Measurements from ENCODE around the gene VENTX. TPM values are rescaled to one million over a fixed set of nuclear protein-coding genes. Genes with fewer than 3 reads are reported as not detected.
"Not testable (repeated sequence)": the region's sequence is repeated elsewhere in the genome, so short reads cannot be mapped to it uniquely, and the experiment has no call there.

Gene VENTX
- total RNA-seq, 1 donor from 2014 or later, result not detected

DNA sequence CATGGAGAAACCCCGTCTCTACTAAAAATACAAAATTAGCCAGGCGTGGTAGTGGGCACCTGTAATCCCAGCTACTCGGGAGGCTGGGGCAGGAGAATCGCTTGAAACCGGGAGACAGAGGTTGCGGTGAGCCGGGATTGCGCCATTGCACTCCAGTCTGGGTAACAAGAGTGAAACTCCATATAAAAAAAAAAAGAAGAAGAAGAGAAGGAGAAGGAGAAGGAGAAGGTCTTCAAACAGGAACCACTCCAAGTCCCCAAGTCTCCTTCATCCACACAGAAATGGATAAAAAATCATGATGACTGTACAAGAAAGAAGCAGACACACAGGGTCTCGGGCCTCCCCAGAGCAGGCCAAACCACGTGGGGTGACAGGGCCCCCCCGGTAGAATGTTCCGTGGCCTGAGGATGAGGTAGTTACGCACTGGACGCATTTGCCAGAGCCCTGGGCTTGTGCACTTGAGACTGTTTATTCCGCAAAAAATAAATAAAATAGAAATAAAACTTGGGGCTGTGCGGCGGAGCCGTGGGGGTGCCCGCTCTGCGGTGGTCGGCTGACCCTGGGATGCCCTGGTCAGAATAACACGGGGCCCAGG lies 15.8 kb downstream of the VENTX start:
- intact Hi-C loops (cut with micrococcal nuclease), result no loop called here

DNA sequence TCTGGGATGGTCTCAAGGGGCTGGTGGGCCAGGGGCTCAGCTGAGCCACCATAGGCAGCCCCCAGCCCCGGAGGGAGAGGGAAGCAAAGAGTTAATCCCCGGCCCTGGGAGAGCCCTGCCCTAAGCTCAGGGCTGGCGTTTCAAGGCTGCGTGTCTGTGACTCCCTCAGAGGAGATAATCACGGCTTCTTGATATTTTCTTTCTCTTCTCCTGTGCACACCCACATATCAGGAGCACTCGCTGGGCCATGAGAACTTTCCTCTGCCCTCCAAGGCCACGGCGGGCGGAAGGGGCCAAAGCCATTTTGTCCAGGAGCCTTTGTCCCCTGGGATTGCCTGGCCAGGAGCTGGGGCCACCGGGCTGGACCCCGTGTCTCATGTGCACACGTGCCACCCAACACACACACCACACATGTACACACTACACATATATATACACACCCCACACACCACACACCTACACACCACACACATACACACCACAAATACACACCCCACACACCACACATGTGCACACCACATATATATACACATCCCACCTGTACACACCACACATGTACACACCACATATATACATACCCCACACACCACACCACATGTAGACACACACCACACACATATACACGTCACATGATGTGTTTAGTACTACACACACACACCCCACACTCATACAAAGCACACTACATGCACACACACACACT lies 16.9 kb downstream of the VENTX start:
- intact Hi-C loops (cut with micrococcal nuclease), result no loop called here

DNA sequence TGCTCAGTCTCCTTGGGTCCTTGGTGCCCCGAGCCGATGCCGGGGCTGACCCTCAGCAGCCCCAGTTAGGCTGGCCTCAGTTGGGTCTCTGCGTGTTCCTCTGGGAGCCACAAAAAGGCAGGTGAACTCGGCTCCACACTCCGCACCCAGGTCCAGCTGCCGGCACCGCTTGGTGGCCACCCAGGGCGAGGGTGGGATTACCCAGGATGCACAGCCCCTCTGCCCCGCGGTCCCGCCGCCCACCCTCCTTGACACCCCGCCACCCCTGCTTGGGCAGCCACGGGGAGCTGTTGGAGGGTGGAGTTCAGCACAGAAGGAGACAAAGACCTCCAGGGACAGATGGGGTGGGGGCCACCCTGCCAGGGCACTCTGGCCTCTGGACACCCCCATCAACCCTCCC lies 17.7 kb downstream of the VENTX start:
- intact Hi-C loops (cut with micrococcal nuclease), result no loop called here

DNA sequence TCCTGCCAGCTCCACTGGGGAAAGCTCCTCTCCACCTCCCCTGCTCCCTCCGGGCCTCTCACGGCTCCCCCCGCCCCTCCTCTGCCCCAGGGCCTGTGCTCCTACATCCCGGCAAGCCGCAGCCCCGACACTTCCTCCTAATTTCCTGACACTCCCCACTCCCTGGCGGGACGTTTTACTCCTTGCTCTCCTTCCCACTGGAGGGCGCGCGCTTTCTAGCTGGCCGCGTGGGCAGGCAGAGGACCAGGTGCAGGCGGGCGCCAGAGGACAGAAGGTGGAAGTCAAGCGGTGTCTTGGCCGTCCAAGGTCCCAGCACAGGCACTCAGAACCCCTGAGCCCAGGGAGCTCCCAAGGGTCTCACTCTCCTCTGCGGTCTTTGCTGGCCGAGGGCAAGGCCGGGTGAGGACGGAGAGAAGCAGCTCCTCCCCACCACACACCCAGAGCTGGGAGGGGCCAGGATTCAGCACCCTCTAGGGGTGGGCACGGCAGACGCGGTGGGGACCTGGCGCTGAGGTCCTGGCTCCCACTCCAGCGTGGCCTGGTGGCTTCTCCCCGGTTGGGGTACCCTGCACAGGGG lies 19.9 kb downstream of the VENTX start:
- intact Hi-C loops (cut with micrococcal nuclease), result no loop called here

DNA sequence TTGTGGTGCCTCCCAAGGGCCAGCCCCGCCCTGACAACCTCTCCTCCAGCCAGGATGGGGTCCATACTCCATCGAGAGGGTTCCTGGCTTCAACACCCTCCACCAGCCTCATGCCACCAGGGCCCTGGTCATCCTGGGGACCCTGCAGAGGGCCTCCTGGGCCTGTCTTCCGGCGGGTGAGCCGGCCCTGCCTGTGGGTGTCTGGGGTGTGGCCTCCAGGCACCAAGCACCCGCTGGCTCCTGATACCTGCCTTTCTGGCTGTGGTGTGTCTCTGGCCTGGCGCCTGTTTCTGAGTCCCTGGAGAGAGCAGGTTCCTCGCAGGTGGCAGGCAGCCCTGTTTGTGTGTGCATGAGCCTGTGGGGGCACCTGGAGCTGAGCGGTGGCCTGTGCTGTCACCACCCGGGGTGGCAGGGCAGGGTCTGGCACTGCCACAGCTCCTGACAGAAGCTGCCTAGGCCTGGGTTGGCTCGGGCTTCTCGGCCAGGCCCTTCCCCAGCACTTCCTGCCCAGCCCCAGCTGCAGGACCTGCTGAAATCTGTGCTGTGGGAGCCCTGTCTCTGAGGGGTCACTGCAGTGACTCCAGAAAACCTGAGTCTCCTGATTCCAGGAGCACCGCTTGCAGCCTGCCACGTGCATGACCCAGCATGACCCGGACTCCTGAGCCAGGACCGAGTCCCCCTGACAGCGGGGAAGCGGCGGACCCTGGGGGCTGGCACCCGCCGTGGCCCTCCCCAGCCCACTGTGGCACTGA lies 20.6 kb downstream of the VENTX start:
- intact Hi-C loops (cut with micrococcal nuclease), result no loop called here

DNA sequence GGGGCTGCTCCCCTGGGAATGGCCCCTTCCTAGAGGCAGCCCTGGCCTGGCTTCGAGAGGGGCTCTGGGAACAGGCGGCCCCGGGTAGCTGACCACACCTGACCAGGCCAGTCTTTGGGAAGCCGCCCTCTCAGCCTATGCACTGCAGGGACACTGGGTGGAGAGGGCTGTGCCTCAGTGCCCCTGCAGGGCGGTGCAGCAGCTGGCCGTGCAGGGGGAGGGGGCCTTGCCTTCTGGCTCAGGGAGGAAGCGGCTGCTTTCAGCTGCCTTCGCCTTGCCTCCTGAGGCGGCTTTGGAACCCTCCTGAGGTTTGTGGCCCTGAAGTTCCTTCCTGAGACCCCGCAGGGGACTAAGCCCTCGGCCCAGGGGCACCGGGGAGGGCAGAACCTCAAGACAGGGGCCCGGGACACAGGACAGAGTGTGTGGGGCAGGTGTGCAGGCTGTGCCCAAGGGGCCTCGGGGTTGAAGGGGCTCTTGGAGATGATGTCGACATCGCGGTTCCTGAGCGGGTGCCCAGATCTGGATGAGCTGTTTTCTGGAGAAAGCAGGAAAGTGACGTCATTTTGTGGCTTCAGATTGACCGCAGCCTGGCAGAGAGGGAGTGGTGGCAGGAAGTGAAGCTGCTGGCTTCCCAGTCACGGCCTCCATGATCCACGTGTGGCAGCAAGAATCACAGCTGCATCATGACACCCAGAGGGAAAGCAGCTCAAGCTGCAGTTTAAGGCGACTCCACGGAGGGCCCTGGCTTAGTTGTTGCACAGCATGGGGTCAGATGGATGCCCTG lies 21.4 kb downstream of the VENTX start:
- intact Hi-C loops (cut with micrococcal nuclease), result loop anchor here (1.0 kb wide), 2 partner anchors 16 to 50 kb away; no protein-coding TSS in a partner anchor

DNA sequence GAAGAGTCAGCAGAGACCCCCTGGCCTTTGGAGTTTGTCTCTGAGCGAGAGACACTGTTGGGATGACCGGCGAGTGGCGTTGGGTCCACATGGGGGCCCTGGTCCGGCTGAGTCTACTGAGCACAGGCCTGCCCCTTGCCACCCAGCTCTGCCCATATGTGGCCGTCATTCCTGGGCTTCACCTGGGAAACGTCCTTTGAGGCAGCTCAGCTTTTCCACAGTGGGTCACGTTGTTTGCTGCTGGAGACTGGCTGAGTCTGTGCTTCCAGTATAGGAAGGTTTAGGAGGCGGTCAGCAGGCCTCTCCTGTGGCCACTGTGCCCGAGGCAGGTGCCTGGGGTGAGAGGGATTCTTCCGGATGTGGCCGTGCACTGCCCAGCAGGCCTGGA lies 21.9 kb downstream of the VENTX start:
- intact Hi-C loops (cut with micrococcal nuclease), result loop anchor here (1.0 kb wide), 2 partner anchors 16 to 50 kb away; no protein-coding TSS in a partner anchor

DNA sequence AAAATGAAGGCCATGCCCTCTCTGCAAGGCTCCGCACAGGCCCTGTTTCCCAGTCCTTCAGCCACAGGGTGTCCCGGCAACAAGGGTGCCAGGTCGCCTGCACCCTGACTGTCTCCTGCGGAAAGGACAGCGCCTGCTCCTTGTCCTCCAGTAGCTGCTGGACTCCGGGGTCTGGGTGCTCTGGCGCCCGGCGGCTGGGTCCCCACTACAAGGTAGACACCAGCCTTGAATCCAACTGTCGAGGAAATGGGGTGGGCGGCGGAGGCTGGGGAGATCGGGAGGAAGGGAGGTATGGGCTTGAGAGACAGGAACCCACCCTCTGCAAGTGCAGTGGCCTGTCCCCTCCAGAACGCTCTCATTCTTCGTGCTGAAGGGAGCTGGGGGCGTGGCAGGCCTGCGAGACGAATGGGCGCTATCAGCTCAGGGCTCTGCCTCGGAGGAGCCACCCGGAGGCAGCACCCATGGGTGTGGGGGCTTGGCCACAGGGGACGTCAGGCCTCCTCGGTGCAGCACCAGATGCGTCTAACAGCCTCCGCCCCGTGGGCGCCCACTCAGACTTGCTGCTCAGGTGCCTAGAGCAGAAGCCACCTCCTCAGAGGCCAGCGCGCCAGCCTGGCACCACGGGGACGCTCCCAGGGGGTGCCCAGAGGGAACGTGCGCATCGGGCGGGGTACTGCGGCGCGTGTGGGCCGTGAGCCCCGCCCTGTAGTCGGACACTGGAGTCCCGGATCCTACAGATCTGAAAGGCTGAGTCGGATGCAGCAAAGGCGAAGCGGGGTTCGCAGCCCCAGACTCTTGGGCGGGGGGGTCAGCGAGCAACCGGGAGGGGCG lies 23.5 kb downstream of the VENTX start:
- intact Hi-C loops (cut with micrococcal nuclease), result loop anchor here (5.0 kb wide), 3 partner anchors 131 to 929 kb away; partner anchors contain the start of genes INPP5A, LRRC27 and MTG1

DNA sequence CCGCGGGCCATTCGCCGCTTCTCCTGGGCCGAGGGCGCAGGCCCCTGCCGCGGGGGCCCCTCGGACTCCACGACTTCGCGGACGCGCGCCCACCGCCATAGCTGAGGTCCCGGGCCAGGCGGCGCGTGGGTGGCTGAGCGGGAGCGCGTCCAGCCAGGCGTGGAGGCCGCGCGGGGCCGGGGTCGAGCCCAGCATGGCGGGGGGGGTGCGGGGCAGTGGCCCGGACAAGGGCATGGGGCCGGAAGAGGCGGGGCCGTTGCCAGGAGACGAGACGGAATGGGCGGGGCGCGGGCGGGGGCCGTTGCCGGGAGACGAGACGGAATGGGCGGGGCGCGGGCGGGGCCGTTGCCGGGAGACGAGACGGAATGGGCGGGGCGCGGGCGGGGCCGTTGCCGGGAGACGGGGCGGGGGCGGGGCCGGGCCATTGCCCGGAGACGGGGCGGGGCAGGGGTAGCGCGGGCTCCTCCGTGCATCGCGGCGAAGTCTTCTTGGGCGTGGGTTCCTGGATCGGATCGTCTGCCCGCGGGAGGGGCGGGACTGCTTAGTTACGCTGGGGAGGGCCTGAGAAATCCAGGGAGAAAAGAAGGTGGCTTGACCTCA lies 24.2 kb downstream of the VENTX start:
- intact Hi-C loops (cut with micrococcal nuclease), result loop anchor here (5.0 kb wide), 3 partner anchors 130 to 930 kb away; partner anchors contain the start of genes INPP5A, LRRC27 and MTG1

DNA sequence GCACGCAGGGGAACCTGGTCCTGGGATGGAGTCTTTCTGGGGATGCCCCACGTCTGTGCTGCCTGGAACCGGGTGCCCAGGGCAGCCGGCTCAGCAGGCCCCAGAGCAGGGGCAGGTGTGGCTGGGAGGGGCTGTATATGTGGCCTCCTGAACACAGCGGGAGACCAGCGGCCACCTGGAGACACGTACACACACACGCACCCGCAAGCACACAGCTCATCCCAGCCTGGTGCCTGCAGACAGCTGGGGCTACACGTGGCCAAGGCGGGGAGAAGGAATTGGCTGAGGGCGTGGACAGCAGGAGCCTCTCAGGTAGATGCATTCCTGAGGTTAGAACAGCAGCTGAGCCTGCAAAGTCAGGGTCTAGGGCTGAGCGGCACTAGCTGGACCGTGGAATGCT lies 25.0 kb downstream of the VENTX start:
- intact Hi-C loops (cut with micrococcal nuclease), result loop anchor here (5.0 kb wide), 3 partner anchors 130 to 930 kb away; partner anchors contain the start of genes INPP5A, LRRC27 and MTG1

DNA sequence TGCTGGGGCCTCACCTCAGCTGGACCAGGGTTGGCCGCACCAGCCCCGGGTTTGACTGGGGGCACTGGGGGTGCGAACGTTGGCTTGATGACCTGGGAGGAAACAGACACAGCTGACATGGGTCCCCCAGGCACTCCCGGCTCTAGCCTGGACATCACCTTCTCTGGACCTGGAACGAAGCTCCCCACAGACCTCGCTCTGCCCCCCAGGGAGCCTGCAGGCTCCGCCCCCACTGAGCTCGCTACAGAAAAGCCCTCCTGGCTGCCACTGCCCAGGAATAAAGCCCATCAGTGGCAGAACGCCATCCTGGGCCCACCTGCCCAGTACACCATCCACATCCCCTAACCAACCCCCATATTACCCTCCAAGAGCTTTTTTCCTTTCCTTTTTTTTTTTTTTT lies 26.0 kb downstream of the VENTX start:
- intact Hi-C loops (cut with micrococcal nuclease), result loop anchor here (1.0 to 5.0 kb wide), 4 partner anchors 12 to 931 kb away; partner anchors contain the start of genes INPP5A, LRRC27 and MTG1

DNA sequence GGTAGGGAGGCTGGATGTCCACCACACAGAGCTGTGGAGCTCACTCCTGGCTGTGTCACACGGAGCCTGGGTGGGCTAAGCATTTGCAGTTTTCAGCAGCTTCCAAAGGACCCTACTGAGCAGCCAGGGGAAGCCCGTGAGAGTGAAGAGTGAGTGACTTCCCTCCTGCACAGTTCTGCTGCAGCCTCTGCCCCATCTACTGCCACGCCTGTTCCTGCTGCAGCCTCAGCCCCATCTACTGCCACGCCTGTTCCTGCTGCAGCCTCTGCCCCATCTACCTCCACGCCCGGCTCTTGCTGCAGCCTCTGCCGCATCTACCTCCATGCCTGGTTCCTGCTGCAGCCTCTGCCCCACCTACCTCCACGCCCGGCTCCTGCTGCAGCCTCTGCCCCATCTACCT lies 26.8 kb downstream of the VENTX start:
- intact Hi-C loops (cut with micrococcal nuclease), result loop anchor here (1.0 to 5.0 kb wide), 4 partner anchors 11 to 932 kb away; partner anchors contain the start of genes INPP5A, LRRC27 and MTG1

DNA sequence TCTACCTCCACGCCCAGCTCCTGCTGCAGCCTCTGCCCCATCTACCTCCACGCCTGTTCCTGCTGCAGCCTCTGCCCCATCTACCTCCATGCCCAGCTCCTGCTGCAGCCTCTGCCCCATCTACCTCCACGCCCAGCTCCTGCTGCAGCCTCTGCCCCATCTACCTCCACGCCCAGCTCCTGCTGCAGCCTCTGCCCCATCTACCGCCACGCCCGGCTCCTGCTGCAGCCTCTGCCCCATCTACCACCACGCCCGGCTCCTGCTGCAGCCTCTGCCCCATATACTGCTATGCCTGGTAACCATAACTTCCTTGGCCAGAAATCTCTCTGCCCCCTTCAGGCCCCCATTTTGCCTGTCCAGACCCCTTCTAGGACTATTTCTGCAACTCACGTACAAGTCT lies 27.4 kb downstream of the VENTX start:
- intact Hi-C loops (cut with micrococcal nuclease), result not testable (repeated sequence)

DNA sequence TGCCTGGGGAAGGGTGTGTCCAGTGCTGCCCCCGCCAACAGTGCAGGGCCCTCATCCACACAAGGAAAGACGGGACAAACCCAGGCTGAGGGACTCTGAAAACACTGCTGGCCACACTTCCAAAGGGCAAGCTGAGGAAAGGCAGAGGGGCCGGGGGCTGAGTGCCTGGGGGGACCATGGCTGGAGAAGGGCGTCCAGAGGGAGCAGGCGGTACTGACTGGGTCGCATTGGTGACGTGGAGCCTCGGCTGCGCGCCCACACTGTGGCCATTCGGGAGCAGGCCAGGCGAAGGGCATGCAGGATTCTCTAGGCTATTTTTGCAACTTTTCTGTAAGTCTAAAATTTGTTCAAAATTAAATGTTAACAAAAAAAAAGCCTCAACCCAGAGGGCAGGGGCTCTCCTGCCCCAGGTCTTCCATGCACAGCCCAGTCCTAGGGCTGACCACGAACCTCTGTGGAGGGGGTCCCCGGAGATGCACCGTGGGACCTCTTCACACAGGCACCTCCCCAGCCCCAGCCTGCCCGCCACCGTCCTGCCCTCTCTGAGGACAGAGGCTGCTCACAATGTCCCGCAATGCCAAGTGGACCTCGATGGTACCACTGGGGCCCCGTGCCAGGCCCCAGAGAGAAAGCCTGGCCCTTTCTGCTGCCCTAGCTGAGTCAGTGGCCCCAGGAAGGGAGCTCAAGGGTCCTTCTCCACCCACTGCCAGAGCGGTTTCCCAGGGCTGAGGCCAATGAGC lies 28.6 kb downstream of the VENTX start:
- intact Hi-C loops (cut with micrococcal nuclease), result no loop called here

DNA sequence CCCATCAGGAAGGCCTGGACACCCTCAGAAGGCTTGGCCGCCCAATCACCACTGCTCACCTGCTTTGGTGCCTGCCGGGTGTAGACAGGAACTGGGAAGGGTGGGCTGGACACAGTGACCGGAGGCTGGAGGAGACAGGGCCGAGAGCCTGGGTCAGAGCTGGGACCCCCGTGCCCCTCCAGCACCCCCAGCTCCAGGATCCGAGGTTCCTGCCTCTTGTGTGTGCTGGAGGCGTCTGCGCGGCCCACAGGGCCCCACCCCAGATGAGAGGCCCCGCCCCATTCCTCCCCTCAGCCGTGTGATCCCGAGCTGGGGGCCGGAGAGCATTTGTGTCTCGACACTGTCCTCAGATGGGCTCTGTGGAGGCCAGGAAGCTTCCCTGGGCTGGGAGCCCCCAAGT lies 29.6 kb downstream of the VENTX start:
- intact Hi-C loops (cut with micrococcal nuclease), result no loop called here

DNA sequence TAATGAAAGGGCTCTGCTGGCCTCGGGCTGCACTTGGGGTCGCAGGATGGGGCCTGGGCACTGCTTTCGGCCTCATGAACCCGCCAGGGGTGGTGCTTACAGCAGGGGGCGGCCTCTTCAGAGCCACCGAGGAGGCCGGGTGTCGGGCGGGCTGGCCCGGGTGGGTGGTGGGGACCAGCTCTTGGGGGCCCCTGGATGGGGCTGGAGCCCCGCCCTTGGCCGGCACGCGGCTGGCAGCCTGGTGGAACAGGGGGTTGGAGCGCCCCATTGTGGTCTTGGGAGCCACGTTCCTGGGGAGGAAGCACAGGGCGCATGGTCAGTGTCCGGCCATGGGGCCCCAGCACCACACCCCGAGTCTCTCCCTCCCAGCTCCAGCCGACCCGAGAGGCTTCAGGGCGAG lies 30.2 kb downstream of the VENTX start:
- intact Hi-C loops (cut with micrococcal nuclease), result no loop called here

DNA sequence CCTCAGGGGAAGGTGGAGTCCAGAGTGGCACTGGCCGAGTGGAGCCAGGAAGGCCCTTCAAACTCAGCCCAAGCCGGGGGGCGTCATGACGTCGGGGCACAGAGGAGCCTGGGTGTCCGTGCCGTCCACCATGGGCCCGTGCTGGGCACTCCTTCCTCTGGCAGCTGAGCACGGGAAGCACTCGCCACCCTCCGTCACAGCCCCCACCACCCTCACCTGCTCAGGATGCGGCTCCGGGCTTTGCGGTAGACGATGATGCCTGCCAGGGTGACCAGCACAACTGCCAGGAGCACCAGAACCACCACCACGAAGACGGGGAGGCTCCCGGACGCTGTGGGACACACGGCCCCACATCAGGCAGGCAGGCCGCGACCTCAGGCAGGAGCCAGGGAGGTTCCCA lies 30.9 kb downstream of the VENTX start:
- intact Hi-C loops (cut with micrococcal nuclease), result no loop called here

DNA sequence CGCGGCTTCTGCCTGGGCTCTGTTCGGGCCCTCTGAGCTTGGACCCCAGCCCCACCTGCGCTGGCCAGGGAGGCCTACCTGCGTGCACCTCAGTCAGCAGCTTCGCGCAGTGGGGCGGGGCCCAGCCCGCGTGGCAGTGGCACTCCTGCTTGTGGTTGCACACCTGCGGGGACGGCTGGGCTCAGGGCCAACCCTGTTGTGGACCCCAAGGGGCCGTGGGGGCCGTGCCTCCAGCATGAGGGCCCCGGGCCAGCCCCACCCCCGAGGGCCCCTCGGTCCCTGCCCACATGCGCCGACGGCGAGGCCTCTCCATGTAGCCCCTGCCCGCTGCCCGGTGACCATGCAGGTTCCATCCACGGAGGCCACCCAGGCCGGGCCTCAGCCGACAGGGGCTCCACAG lies 31.7 kb downstream of the VENTX start:
- intact Hi-C loops (cut with micrococcal nuclease), result no loop called here

DNA sequence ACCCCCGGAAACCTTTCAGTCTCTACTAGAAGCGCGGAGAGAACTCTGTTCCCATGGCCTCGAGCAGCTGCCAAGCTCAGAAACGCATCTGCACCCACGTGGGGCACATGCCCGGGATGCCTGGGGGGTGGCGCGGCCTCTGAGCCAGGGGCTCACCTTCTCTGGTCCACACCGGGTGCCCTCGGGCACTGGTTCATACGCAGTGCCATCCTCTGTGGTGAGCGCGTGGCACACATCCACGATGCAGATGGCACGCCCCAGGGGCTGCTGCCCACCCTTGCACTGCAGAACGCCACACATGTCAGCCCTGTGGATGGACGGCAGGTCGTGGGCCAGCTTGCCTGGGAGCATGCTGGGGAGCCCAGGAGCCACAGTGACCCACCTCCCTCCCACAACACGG lies 32.5 kb downstream of the VENTX start:
- intact Hi-C loops (cut with micrococcal nuclease), result loop anchor here (10.0 kb wide), 1 partner anchor 125 kb away; no protein-coding TSS in a partner anchor

Data from T-helper 2 cell treated with Interferon-gamma antibody and Interleukin-4, amounts not matched to agents 100 ng/mL and 5 ng/mL, for 36 hours (primary cell).